Right ventricle myocardium superior (tissue), 1 donor: ENCODE results near the gene BPIFB4. TPM values are rescaled to one million over a fixed set of nuclear protein-coding genes. Genes with fewer than 3 reads are reported as not detected.

ENCODE experiments used
- ATAC-seq: fragments of 200-7000 bp; cut with Tn5 transposase; one replicate; pipeline ENCODE4 v1.9.1; 2020; ENCODE audit warnings: mild to moderate bottlenecking; ENCODE audit not compliant: poor library complexity
- DNase-seq: peaks from one replicate; pipeline ENCODE4 v3.0.0-alpha.2; 2020
- intact Hi-C: fragments of 100-400 bp; cut with DNase I; formaldehyde crosslinking; loops from one replicate; pipeline ENCODE4 v1.11.2; 2022
- total RNA-seq: library from RNA; stranded (reverse); fragmentation: NEBNext Ultra II Directional; extraction: Animal tissue kit (Norgen Biotek cat#: 25700); gene quantifications from one replicate; pipeline ENCODE4 v1.2.1, GENCODE V29; 2021
- donor health status: DM: no; HTN: yes; CAD: no; lungs with severe emphysema.

Gene BPIFB4
- total RNA-seq, 1 donor from 2014 or later, result not detected

DNA sequence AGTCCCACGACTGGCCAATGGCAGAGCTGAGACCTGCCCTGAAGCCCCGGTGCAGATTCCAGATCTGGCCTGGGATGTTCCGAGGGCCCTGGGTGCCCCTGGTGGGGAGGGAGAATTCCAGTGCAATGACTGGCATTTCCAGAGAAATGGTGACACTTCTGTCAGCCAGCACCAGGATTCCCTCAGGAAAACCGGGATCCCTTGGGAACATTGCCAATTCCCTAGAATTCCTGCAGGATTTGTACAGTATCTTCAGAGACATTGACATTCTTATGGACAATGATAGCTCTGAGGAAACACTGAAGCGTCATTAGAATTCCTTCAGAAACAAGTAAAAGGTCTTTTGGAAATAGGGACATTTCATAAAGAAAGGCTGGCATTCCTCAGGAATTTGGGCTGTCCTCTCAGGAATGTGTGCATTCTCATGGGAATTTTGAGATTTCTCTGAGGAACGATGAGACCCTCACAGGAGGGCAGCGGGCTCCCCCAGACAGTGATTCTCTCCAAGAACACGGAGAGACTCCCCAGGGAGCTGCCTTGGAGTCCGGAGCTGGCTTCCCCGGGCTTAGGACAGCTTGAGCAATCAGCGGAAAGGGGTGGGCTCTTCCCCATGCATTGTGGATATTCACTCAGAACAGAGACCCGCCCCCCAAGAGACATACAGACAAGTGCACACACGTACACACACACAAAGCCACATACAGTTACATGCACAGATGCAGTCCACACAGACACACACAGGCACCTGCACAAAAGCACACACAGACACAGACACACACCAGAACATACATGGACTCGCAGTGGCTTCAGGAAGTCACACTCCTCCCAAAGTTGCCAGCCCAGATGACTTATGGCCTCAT is 53.3 kb downstream of the BPIFB4 start:
- no peak for DNase-seq
- ATAC-seq, result no peak
- intact Hi-C loops, result no loop called here

GRCh38 chr20:33133373-33133941 is 54.0 kb downstream of the BPIFB4 start:
- ATAC-seq, result no peak
- intact Hi-C loops, result no loop called here
- no peak for DNase-seq

GRCh38 chr20:33137195-33137594 is 57.8 kb downstream of the BPIFB4 start:
- intact Hi-C loops, result no loop called here
- ATAC-seq (no peak), DNase-seq (no peak)

GRCh38 chr20:33139467-33139866 is 60.0 kb downstream of the BPIFB4 start:
- intact Hi-C loops, result no loop called here
- no peak for ATAC-seq
- no peak for DNase-seq

- ATAC-seq (no peak), DNase-seq (no peak)
- intact Hi-C loops, result no loop called here
Measured at GRCh38 chr20:33145521-33145920, 66.1 kb downstream of the BPIFB4 start.

DNA sequence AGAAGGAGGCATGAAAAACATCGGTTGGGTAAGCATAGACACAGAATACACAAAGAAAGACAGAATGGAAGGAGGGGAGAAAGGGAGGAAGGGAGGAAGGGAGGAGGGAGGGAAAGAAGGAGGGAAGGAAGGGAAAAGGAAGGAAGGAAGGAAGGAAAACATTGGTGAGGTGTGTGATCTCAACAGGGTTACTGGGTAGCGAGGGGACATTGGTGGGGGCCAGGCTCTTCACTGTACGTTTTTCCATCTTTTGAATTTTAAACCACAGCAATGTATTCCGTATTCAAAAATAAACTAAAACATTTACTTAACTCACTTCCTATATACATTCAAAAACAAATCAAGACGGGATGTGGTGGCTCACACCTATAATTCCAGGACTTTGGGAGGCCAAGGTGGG is 67.9 kb downstream of the BPIFB4 start:
- DNase-seq (no peak), ATAC-seq (no peak)
- intact Hi-C loops, result no loop called here

- DNase-seq (no peak), ATAC-seq (no peak)
- intact Hi-C loops, result no loop called here
Measured at GRCh38 chr20:33148040-33148439, 68.6 kb downstream of the BPIFB4 start.

- DNase-seq (no peak), ATAC-seq (no peak)
- intact Hi-C loops, result no loop called here
Measured at GRCh38 chr20:33154252-33154651, 74.8 kb downstream of the BPIFB4 start.

DNA sequence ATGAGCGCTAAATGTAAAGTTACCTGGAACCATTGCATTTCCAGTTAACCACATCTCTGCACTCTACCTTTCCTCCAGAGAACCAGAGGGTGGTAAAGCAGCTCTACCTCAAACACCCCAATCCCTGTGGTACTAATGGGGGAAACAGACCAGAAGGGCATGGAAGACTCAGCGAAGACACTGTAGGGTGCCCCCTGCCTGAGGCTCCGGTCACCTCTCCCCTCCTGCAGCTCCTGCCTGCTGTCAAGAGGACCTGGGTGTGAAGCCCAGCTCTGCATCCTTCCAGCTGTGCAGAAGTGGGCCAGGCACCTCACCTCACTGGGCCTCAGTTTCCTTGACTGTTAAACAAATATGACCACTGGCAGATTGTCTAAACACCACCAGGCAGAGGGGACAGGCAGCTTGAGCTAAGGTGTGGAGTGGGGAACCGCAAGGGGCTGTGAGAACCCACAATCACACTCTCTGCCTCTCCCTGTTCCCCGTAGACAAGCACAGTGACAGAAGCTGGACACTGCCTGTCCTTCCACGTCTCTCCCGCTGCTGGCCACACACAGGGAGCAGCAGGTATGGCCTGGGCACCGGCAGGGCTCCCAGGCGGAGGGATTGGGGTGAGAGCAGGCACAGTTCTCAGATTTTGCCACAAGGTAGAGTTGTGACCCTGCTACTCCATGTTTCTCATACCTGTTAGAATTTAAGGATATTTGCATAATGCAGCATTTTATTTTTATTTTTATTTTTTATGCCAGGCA is 79.4 kb downstream of the BPIFB4 start:
- DNase-seq (no peak), ATAC-seq (no peak)
- intact Hi-C loops, result no loop called here

- no peak for ATAC-seq
- intact Hi-C loops, result no loop called here
- no peak for DNase-seq
Measured at GRCh38 chr20:33159713-33160112, 80.3 kb downstream of the BPIFB4 start.

- intact Hi-C loops, result no loop called here
- ATAC-seq (no peak), DNase-seq (no peak)
Measured at GRCh38 chr20:33160681-33161080, 81.2 kb downstream of the BPIFB4 start.

Other genes starting within 250 kb of the BPIFB4 start
- gene EFCAB8, start 220.7 kb upstream of the BPIFB4 start, total RNA-seq, result not detected
- not detected for gene SUN5, start 75.2 kb upstream of the BPIFB4 start, total RNA-seq
- not detected for gene BPIFB2, start 71.9 kb upstream of the BPIFB4 start, total RNA-seq
- not detected for gene BPIFB6, start 48.0 kb upstream of the BPIFB4 start, total RNA-seq
- not detected for gene BPIFB3, start 25.7 kb upstream of the BPIFB4 start, total RNA-seq
- gene BPIFA2, start 88.5 kb downstream of the BPIFB4 start, total RNA-seq, result not detected
- not detected for gene BPIFA3, start 137.7 kb downstream of the BPIFB4 start, total RNA-seq
- not detected for gene BPIFA1, start 156.4 kb downstream of the BPIFB4 start, total RNA-seq
- not detected for gene BPIFB1, start 203.6 kb downstream of the BPIFB4 start, total RNA-seq